PC-3 (cell line): ENCODE measurements around the gene CACHD1. TPM values are rescaled to one million over a fixed set of nuclear protein-coding genes. Genes with fewer than 3 reads are reported as not detected.
A peak's percentile ranks its signal among the peaks of the same experiment; 100 is the strongest.

Experiments used
- ATAC-seq: fragments of 200-7000 bp; cut with Tn5 transposase; 2 replicates; pipeline ENCODE4 v1.9.1; 2020; ENCODE audit warnings: mild to moderate bottlenecking, moderate library complexity
- BruUV-seq: library from RNA; stranded (reverse); fragments of 400-500 nt; replicated peaks from 2 replicates; lab custom pipeline; 2021; lab: Mats Ljungman, UMichigan
- CTCF ChIA-PET: fragments of 300-600 bp; sonication (Branson Sonifier 250); formaldehyde crosslinking; loops from one replicate; lab custom pipeline; 2022; ENCODE audit warnings: antibody characterized with exemption; lab: Charles Lee
- POLR2A ChIA-PET: fragments of 300-600 bp; sonication (Branson Sonifier 250); formaldehyde crosslinking; loops from one replicate; lab custom pipeline; 2022; ENCODE audit warnings: antibody characterized with exemption; ENCODE audit not compliant: unreplicated experiment; lab: Charles Lee
- DNase-seq: peaks from one replicate; pipeline ENCODE4 v3.0.0-alpha.2; 2015
- H2AFZ ChIP-seq: fragments of 300-600 bp; sonication (generic); 2 replicates; pipeline ENCODE4 v1.6.0; 2016; ENCODE audit warnings: antibody characterized with exemption, low read length
- H3F3A ChIP-seq: fragments of 300-600 bp; sonication (generic); one replicate; pipeline ENCODE4 v1.6.0; 2017; ENCODE audit warnings: antibody characterized with exemption, low read length, control low read depth, mild to moderate bottlenecking; ENCODE audit not compliant: unreplicated experiment
- H3K27ac ChIP-seq: fragments of 300-600 bp; sonication (generic); 2 replicates; pipeline ENCODE4 v1.5.1; 2016; ENCODE audit warnings: mild to moderate bottlenecking, low read length
- H3K27me3 ChIP-seq: fragments of 300-600 bp; sonication (generic); 2 replicates; pipeline ENCODE4 v1.6.1; 2016; ENCODE audit warnings: low read length, mixed read lengths
- H3K36me3 ChIP-seq: fragments of 300-600 bp; sonication (generic); 2 replicates; pipeline ENCODE4 v1.6.1; 2016; ENCODE audit warnings: low read depth, mixed run types, low read length, mixed read lengths
- H3K4me1 ChIP-seq: fragments of 300-600 bp; sonication (generic); 2 replicates; pipeline ENCODE4 v1.5.1; 2016; ENCODE audit warnings: low read length; ENCODE audit not compliant: insufficient read depth
- H3K4me2 ChIP-seq: fragments of 300-600 bp; sonication (generic); 2 replicates; pipeline ENCODE4 v1.6.0; 2016; ENCODE audit warnings: low read length
- H3K4me3 ChIP-seq: fragments of 300-600 bp; sonication (generic); 2 replicates; pipeline ENCODE4 v1.5.1; 2016; ENCODE audit warnings: mild to moderate bottlenecking, low read length, mixed read lengths
- H3K79me2 ChIP-seq: fragments of 300-600 bp; sonication (generic); 2 replicates; pipeline ENCODE4 v1.6.1; 2017; ENCODE audit warnings: low read length, mixed read lengths
- H3K9ac ChIP-seq: fragments of 300-600 bp; sonication (generic); 2 replicates; pipeline ENCODE4 v1.6.0; 2016; ENCODE audit warnings: mild to moderate bottlenecking, low read length
- H3K9me2 ChIP-seq: fragments of 300-600 bp; sonication (generic); replicated peaks from 2 replicates; pipeline ENCODE4 v1.6.1; 2016; ENCODE audit warnings: mixed run types, low read length, mixed read lengths
- H3K9me3 ChIP-seq: fragments of 300-600 bp; sonication (generic); 2 replicates; pipeline ENCODE4 v1.6.1; 2016; ENCODE audit warnings: low read length, mixed read lengths
- H4K20me1 ChIP-seq: fragments of 300-600 bp; sonication (generic); 2 replicates; pipeline ENCODE4 v1.6.1; 2016; ENCODE audit warnings: low read length, mixed read lengths
- CTCF ChIP-seq: fragments of 300-600 bp; sonication (generic); conservative IDR thresholded peaks from 2 replicates; pipeline ENCODE4 v1.5.1; 2017; ENCODE audit warnings: antibody characterized with exemption, low read depth, mild to moderate bottlenecking, low read length
- EZH2 ChIP-seq: fragments of 300-600 bp; sonication (generic); IDR thresholded peaks from one replicate; pipeline ENCODE4 v1.6.1; 2017; ENCODE audit warnings: antibody characterized with exemption, mild to moderate bottlenecking, low read length; ENCODE audit not compliant: unreplicated experiment
- EZH2phosphoT487 ChIP-seq: fragments of 300-600 bp; sonication (generic); IDR thresholded peaks from 2 replicates; pipeline ENCODE4 v1.6.1; 2018; ENCODE audit warnings: mild to moderate bottlenecking, antibody characterized with exemption, low read length, borderline replicate concordance
- intact Hi-C: fragments of 100-400 bp; cut with micrococcal nuclease; formaldehyde crosslinking; loops from 2 replicates; pipeline ENCODE4 v1.9.0; 2023
- total RNA-seq: library from RNA; depleted of rRNA; stranded (reverse); fragments of >200 nt; gene quantifications from 2 replicates; pipeline ENCODE4 v1.2.3, GENCODE V29; 2014

Gene CACHD1
- total RNA-seq, 1 experiment from 2014 or later = 6.6 TPM

GRCh38 chr1:64549464-64550239 is 79.7 kb downstream of the CACHD1 start:
- Histone ChIP-seq H3K27ac (no peak overlapping the region), H3K9me3 (no peaks in the 10 kb centered on the region), H4K20me1 (no peaks in the 10 kb centered on the region), H3K27me3 (no peaks in the 10 kb centered on the region), H2AFZ (no peak overlapping the region), H3K4me3 (no peak overlapping the region), H3K4me1 (no peaks in the 10 kb centered on the region), H3K9ac (no peak overlapping the region), H3K79me2 (no peaks in the 10 kb centered on the region), H3K9me2 (no peaks in the 10 kb centered on the region), H3K4me2 (no peak overlapping the region), H3K36me3 (no peaks in the 10 kb centered on the region), H3F3A (no peaks in the 10 kb centered on the region)
- intact Hi-C loops = no loop called here
- CTCF ChIA-PET = no interaction called here
- TF ChIP-seq EZH2phosphoT487 = no peak
- no peak for TF ChIP-seq CTCF
- TF ChIP-seq EZH2 = no peak
- ATAC-seq (peak; percentile 11; the same call in 1 of the 2 replicates), DNase-seq (no peak)
- no TSS peak for BruUV-seq
- POLR2A ChIA-PET = no interaction called here

- DNase-seq (no peak), ATAC-seq (no peak)
- Histone ChIP-seq H3K36me3 (no peaks in the 10 kb centered on the region), H3K4me2 (no peak overlapping the region), H3K4me1 (no peaks in the 10 kb centered on the region), H3K9me2 (no peaks in the 10 kb centered on the region), H2AFZ (no peak overlapping the region), H3K9me3 (no peaks in the 10 kb centered on the region), H3K27ac (no peak overlapping the region), H3K79me2 (no peaks in the 10 kb centered on the region), H3K27me3 (no peaks in the 10 kb centered on the region), H4K20me1 (no peaks in the 10 kb centered on the region), H3F3A (no peaks in the 10 kb centered on the region), H3K4me3 (no peak overlapping the region), H3K9ac (no peak overlapping the region)
- POLR2A ChIA-PET = no interaction called here
- no TSS peak for BruUV-seq
- CTCF ChIA-PET = no interaction called here
- TF ChIP-seq CTCF (no peak), EZH2phosphoT487 (no peak), EZH2 (no peak)
- intact Hi-C loops = no loop called here
These were observed 80.6 kb downstream of the CACHD1 start for GRCh38 chr1:64550510-64550909.
